Measurements from ENCODE around the gene AQP1. TPM values are rescaled to one million over a fixed set of nuclear protein-coding genes. Genes with fewer than 3 reads are reported as not detected.

Gene AQP1
- total and polyA plus RNA-seq, 7 donors: 75.0 to 229 (median 97.8) TPM

DNA sequence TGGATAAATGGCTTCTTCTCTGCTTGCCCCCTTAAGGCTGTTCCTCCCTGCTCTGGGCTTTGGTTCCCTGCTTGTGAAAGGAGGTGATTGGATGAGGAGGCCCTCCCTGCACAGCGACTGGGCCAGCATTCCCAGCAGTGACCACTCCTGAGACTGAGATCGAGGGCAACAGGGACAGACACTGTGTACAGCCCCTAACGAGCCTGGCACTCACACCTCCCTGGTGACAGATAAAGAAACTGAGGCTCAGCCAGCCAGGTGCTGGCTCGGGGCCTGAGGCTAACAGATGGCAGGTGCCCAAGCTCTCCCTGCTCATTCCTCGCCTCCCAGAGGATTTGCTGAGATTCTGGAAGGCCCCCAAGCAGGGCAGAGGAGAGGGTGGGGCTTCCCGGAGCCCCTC is 12.0 kb upstream of the AQP1 start:
- Histone ChIP-seq H3K27ac (peak overlapping the region; percentile 53), H3K27me3 (ENCODE audit: insufficient read depth in 3 of 3, low read length in 2 of 3) (no peaks in the 10 kb centered on the region), H3K9me3 (no peaks in the 10 kb centered on the region), H3K4me3 (no peak overlapping the region), H3K36me3 (ENCODE audit: insufficient read depth in 1 of 2, low read depth in 1 of 2) (no peaks in the 10 kb centered on the region), H3K4me1 (no peaks in the 10 kb centered on the region)
- DNase-seq (no peak), ATAC-seq (no peak)
- intact Hi-C loops (cut with DNase I): no loop called here
- WGBS, 3 donors: 52 to 63% (median 61%) methylated on average over 6 of the region's 6 CpGs
- TF ChIP-seq, protein P1, sequence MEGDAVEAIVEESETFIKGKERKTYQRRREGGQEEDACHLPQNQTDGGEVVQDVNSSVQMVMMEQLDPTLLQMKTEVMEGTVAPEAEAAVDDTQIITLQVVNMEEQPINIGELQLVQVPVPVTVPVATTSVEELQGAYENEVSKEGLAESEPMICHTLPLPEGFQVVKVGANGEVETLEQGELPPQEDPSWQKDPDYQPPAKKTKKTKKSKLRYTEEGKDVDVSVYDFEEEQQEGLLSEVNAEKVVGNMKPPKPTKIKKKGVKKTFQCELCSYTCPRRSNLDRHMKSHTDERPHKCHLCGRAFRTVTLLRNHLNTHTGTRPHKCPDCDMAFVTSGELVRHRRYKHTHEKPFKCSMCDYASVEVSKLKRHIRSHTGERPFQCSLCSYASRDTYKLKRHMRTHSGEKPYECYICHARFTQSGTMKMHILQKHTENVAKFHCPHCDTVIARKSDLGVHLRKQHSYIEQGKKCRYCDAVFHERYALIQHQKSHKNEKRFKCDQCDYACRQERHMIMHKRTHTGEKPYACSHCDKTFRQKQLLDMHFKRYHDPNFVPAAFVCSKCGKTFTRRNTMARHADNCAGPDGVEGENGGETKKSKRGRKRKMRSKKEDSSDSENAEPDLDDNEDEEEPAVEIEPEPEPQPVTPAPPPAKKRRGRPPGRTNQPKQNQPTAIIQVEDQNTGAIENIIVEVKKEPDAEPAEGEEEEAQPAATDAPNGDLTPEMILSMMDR (IDR thresholded peaks at IDR 0.05): no peak

DNA sequence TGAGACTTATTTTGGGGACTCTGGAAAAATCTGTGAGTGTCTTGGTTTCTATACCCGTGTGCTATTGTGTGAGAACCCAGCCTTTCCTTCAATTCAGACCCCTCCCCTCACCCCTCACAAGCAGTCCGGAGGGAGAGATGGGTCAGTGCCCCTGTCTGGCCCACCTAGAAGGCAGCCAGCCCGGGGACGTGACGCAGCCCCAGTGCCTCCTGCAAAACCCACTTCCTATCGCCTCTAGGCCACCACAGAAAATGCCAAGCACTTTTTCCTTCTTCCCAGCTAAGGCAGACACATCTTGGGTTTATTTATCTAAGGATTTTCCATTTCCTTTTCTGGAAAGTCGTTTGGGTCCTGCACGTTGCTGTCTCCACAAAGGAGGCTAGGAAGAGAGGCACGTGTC is 11.6 kb upstream of the AQP1 start:
- Histone ChIP-seq H3K27me3 (ENCODE audit: insufficient read depth in 3 of 3, low read length in 2 of 3) (no peaks in the 10 kb centered on the region), H3K4me3 (no peak overlapping the region), H3K36me3 (ENCODE audit: insufficient read depth in 1 of 2, low read depth in 1 of 2) (no peaks in the 10 kb centered on the region), H3K4me1 (no peaks in the 10 kb centered on the region), H3K9me3 (no peaks in the 10 kb centered on the region), H3K27ac (peak overlapping the region; percentile 53)
- no peak for ATAC-seq
- no peak for DNase-seq
- intact Hi-C loops (cut with DNase I): no loop called here
- 67 to 75% (median 74%) methylated on average over 8 to 9 of the region's 9 CpGs for WGBS, 3 donors
- TF ChIP-seq, protein P1 (IDR thresholded peaks at IDR 0.05): no peak

DNA sequence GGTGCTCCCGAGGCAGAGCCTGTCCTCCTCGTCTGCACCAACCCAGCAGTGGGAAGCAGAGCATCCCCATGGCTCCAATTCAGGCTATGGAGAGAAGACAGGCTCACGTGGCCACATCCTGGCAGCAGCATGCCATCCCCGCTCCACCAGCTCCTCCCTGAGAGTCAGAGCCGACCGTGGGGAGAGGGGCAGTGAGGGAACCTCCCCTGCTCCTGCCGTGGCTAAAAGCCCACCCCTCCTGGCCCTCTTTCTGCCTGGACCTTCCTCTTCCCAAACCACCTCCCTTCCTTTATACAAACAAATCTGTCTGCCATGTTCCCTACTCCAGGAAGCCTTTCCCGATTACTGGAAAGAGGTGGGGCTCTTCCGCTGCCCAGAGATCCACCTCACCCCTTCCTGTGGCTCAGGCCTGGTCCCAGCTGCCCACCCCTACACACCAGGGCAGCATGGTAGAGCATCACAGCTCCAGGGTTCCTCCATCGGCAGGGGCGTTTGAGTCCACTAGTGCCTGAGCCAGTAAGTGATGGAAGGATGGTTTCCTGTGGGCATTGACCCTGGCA is 10.8 kb upstream of the AQP1 start:
- Histone ChIP-seq H3K27ac (peak overlapping the region; percentile 53), H3K36me3 (ENCODE audit: insufficient read depth in 1 of 2, low read depth in 1 of 2) (no peaks in the 10 kb centered on the region), H3K9me3 (no peaks in the 10 kb centered on the region), H3K27me3 (ENCODE audit: insufficient read depth in 3 of 3, low read length in 2 of 3) (no peaks in the 10 kb centered on the region), H3K4me3 (no peak overlapping the region), H3K4me1 (no peaks in the 10 kb centered on the region)
- no peak for DNase-seq
- ATAC-seq: no peak
- WGBS, 3 donors: 79 to 81% (median 81%) methylated on average over 11 of the region's 11 CpGs
- intact Hi-C loops (cut with DNase I): no loop called here
- TF ChIP-seq, protein P1 (IDR thresholded peaks at IDR 0.05): no peak

DNA sequence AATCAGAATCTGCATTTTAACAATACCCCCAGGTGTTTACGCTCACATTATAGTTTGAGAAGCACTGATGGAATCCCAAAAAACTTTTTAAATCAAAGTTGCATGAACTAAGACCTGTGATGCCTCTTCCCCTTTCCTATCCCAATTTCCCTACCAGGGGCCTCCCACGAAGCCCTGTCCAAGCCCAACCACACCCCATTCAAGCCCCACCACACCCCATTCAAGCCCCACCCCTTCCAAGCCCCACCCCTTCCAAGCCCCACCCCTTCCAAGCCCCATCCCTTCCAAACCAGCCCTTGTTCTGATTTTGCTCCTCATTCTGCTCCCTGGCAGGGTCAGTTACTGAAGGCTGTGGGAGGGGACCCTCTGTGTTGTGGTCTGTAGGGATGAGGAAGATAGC is 9.8 kb upstream of the AQP1 start:
- TF ChIP-seq, protein P1 (IDR thresholded peaks at IDR 0.05): no peak
- no peak for ATAC-seq
- Histone ChIP-seq H3K4me3 (no peak overlapping the region), H3K36me3 (ENCODE audit: insufficient read depth in 1 of 2, low read depth in 1 of 2) (no peaks in the 10 kb centered on the region), H3K27me3 (ENCODE audit: insufficient read depth in 3 of 3, low read length in 2 of 3) (no peaks in the 10 kb centered on the region), H3K27ac (no peak overlapping the region), H3K4me1 (no peaks in the 10 kb centered on the region), H3K9me3 (no peaks in the 10 kb centered on the region)
- WGBS, 3 donors: 75 to 90% (median 86%) methylated on average over 2 of the region's 2 CpGs
- DNase-seq: no peak
- intact Hi-C loops (cut with DNase I): no loop called here

DNA sequence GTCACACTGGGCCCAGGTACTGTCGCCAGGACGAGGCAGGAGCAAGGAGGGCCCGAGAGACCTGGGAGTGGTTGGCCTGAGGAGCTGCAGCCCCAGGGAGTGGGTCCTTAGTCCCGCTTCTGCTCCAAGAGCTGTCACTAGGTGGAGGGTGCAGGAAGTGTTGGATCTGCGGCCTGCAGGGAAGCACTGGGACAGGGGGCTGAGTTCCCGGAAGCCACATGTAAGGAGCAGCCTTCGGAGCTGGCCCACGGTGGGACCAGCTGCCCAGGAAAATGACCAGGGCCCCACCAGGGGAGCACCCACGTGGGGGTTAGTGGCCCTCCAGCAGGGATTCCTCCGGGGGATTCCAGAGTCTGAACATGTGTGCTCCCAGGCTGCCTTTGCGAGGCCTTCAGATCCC is 9.2 kb upstream of the AQP1 start:
- H3K9me3 ChIP-seq: no peaks in the 10 kb centered on the region
- WGBS, 3 donors: 82 to 89% (median 85%) methylated on average over 10 to 11 of the region's 11 CpGs
- no peak overlapping the region for H3K27ac ChIP-seq

More for the DNA sequence above, 9.2 kb upstream of the AQP1 start:
- H3K4me3 ChIP-seq: no peak overlapping the region
- ATAC-seq (no peak), DNase-seq (no peak)
- TF ChIP-seq, protein P1 (IDR thresholded peaks at IDR 0.05): no peak
- H3K4me1 ChIP-seq: no peaks in the 10 kb centered on the region
- H3K27me3 ChIP-seq (ENCODE audit: insufficient read depth in 3 of 3, low read length in 2 of 3): no peaks in the 10 kb centered on the region
- intact Hi-C loops (cut with DNase I): no loop called here
- no peaks in the 10 kb centered on the region for H3K36me3 ChIP-seq (ENCODE audit: insufficient read depth in 1 of 2, low read depth in 1 of 2)
